ENCODE results near the gene FAM222A.

- TF ChIP-seq CTCF (IDR thresholded peaks at IDR 0.05) (no peak), POLR2AphosphoS5 (IDR thresholded peaks at IDR 0.05) (no peak)
Measured at GRCh38 chr12:109741970-109742703, 28.5 kb downstream of the FAM222A start.

Measured in gastroesophageal sphincter (tissue), 3 donors.